SK-N-SH treated with all-trans-retinoic acid at 6 μM for 48 hours (cell line): ENCODE results near the gene ECEL1.

Experiments used
- ATAC-seq: fragments of 200-7000 bp; cut with Tn5 transposase; 3 replicates; pipeline ENCODE4 v1.9.1; 2020; ENCODE audit warnings: mild to moderate bottlenecking, moderate library complexity
- ARNTL ChIP-seq: fragments of 450-650 bp; formaldehyde crosslinking; IDR thresholded peaks from 2 replicates; pipeline ENCODE4 v1.5.0; 2020; ENCODE audit warnings: low read depth, mild to moderate bottlenecking, moderate library complexity, borderline replicate concordance
- BACH2 ChIP-seq: fragments of 250-450 bp; sonication (Bioruptor Pico); IDR thresholded peaks from 2 replicates; pipeline ENCODE4 v1.9.0; 2021; ENCODE audit warnings: mild to moderate bottlenecking, borderline replicate concordance
- CREB5 ChIP-seq: fragments of 250-450 bp; sonication (Bioruptor Pico); IDR thresholded peaks from 2 replicates; pipeline ENCODE4 v1.5.1; 2020; ENCODE audit warnings: low read depth, mild to moderate bottlenecking, moderate library complexity
- CSDC2 ChIP-seq: fragments of 250-450 bp; sonication (Bioruptor Pico); IDR thresholded peaks from 2 replicates; pipeline ENCODE4 v1.5.0; 2020; ENCODE audit warnings: mild to moderate bottlenecking, moderate library complexity
- ESRRG ChIP-seq: fragments of 250-450 bp; sonication (Bioruptor Pico); IDR thresholded peaks from 2 replicates; pipeline ENCODE4 v1.6.1; 2021; ENCODE audit warnings: mild to moderate bottlenecking
- GLIS3 ChIP-seq: fragments of 250-450 bp; sonication (Bioruptor Pico); IDR thresholded peaks from 2 replicates; pipeline ENCODE4 v1.5.0; 2020; ENCODE audit warnings: mild to moderate bottlenecking, moderate library complexity
- ISL1 ChIP-seq: fragments of 250-450 bp; sonication (Bioruptor Pico); IDR thresholded peaks from 2 replicates; pipeline ENCODE4 v2.1.2; 2022; ENCODE audit warnings: mild to moderate bottlenecking, moderate library complexity
- OSR1 ChIP-seq: fragments of 250-450 bp; sonication (Bioruptor Pico); IDR thresholded peaks from 2 replicates; pipeline ENCODE4 v1.8.0; 2022; ENCODE audit warnings: moderate library complexity, mild to moderate bottlenecking, inconsistent platforms
- PATZ1 ChIP-seq: fragments of 250-450 bp; sonication (Bioruptor Pico); IDR thresholded peaks from 2 replicates; pipeline ENCODE4 v1.8.0; 2020; ENCODE audit warnings: mild to moderate bottlenecking, moderate library complexity, borderline replicate concordance
- POU6F1 ChIP-seq: fragments of 250-450 bp; sonication (Bioruptor Pico); IDR thresholded peaks from 2 replicates; pipeline ENCODE4 v1.8.0; 2021; ENCODE audit warnings: low read depth, mild to moderate bottlenecking, moderate library complexity, borderline replicate concordance
- PPARA ChIP-seq: fragments of 250-450 bp; sonication (Bioruptor Pico); IDR thresholded peaks from 2 replicates; pipeline ENCODE4 v1.5.0; 2020; ENCODE audit warnings: mild to moderate bottlenecking, borderline replicate concordance
- RARB ChIP-seq: fragments of 250-450 bp; sonication (Bioruptor Pico); IDR thresholded peaks from 2 replicates; pipeline ENCODE4 v1.8.0; 2021; ENCODE audit warnings: mild to moderate bottlenecking, moderate library complexity
- SNAI2 ChIP-seq: fragments of 250-450 bp; sonication (Bioruptor Pico); IDR thresholded peaks from 2 replicates; pipeline ENCODE4 v1.5.0; 2020; ENCODE audit warnings: mild to moderate bottlenecking, moderate library complexity
- TCF4 ChIP-seq: fragments of 250-450 bp; sonication (Bioruptor Pico); IDR thresholded peaks from 2 replicates; pipeline ENCODE4 v1.8.0; 2021; ENCODE audit warnings: mild to moderate bottlenecking, moderate library complexity, borderline replicate concordance
- TOX ChIP-seq: fragments of 250-450 bp; sonication (Bioruptor Pico); IDR thresholded peaks from 2 replicates; pipeline ENCODE4 v1.8.0; 2021; ENCODE audit warnings: mild to moderate bottlenecking, moderate library complexity, borderline replicate concordance
- TSHZ2 ChIP-seq: fragments of 250-450 bp; sonication (Bioruptor Pico); IDR thresholded peaks from 2 replicates; pipeline ENCODE4 v1.5.0; 2020; ENCODE audit warnings: mild to moderate bottlenecking, moderate library complexity
- ZC3H10 ChIP-seq: fragments of 250-450 bp; sonication (Bioruptor Pico); IDR thresholded peaks from 2 replicates; pipeline ENCODE4 v1.5.1; 2021; ENCODE audit warnings: mild to moderate bottlenecking, moderate library complexity
- ZFP3 ChIP-seq: fragments of 250-450 bp; sonication (Bioruptor Pico); IDR thresholded peaks from 2 replicates; pipeline ENCODE4 v1.5.0; 2020; ENCODE audit warnings: mild to moderate bottlenecking, moderate library complexity
- ZFP30 ChIP-seq: fragments of 450-650 bp; formaldehyde crosslinking; IDR thresholded peaks from 2 replicates; pipeline ENCODE4 v1.5.0; 2022; ENCODE audit warnings: mild to moderate bottlenecking, moderate library complexity
- ZNF565 ChIP-seq: fragments of 450-650 bp; formaldehyde crosslinking; conservative IDR thresholded peaks from 2 replicates; pipeline ENCODE4 v1.5.0; 2020; ENCODE audit warnings: low read depth, mild to moderate bottlenecking, moderate library complexity
- ZNF70 ChIP-seq: fragments of 450-650 bp; formaldehyde crosslinking; IDR thresholded peaks from 2 replicates; pipeline ENCODE4 v1.5.0; 2020; ENCODE audit warnings: mild to moderate bottlenecking, moderate library complexity
- ZNF8 ChIP-seq: fragments of 450-650 bp; formaldehyde crosslinking; IDR thresholded peaks from 2 replicates; pipeline ENCODE4 v1.5.0; 2020; ENCODE audit warnings: mild to moderate bottlenecking, moderate library complexity

The ECEL1 gene

GRCh38 chr2:232436381-232437194 is 51.0 kb downstream of the ECEL1 start:
- ATAC-seq = no peak

GRCh38 chr2:232435805-232436204 is 51.8 kb downstream of the ECEL1 start:
- no peak for TF ChIP-seq CSDC2
- no peak for TF ChIP-seq RARB (CRISPR knock-in tag)
- no peak for TF ChIP-seq OSR1 (CRISPR knock-in tag)
- TF ChIP-seq ESRRG (CRISPR knock-in tag) = no peak
- no peak for TF ChIP-seq ISL1
- TF ChIP-seq ZNF8 = no peak
- TF ChIP-seq ZC3H10 = no peak
- TF ChIP-seq ZFP30 (CRISPR knock-in tag) = no peak
- no peak for ATAC-seq

More at GRCh38 chr2:232436381-232437194, 51.0 kb downstream of the ECEL1 start:
- TF ChIP-seq ZFP30 (CRISPR knock-in tag) (no peak), ZFP3 (no peak), ZNF70 (CRISPR knock-in tag) (no peak), ZNF8 (no peak), CSDC2 (no peak), ISL1 (no peak), SNAI2 (CRISPR knock-in tag) (no peak), GLIS3 (no peak), OSR1 (CRISPR knock-in tag) (no peak), PATZ1 (CRISPR knock-in tag) (no peak), ARNTL (CRISPR knock-in tag) (no peak), CREB5 (CRISPR knock-in tag) (no peak), POU6F1 (CRISPR knock-in tag) (no peak), TSHZ2 (no peak), ZNF565 (CRISPR knock-in tag) (no peak), PPARA (no peak), BACH2 (CRISPR knock-in tag) (no peak)
- TF ChIP-seq, all 23 proteins: peak for 0

- no peak for TF ChIP-seq BACH2 (CRISPR knock-in tag)
- no peak for TF ChIP-seq TCF4
- no peak for TF ChIP-seq OSR1 (CRISPR knock-in tag)
- no peak for TF ChIP-seq TSHZ2
- TF ChIP-seq CSDC2 = no peak
- no peak for TF ChIP-seq RARB (CRISPR knock-in tag)
- TF ChIP-seq ZNF8 = no peak
- TF ChIP-seq ISL1 = no peak
- no peak for TF ChIP-seq TOX (CRISPR knock-in tag)
- ATAC-seq = no peak
These were observed 52.3 kb downstream of the ECEL1 start for GRCh38 chr2:232435375-232435648.
